ENCODE data around the gene OSBPL5.
A peak's percentile ranks its signal among the peaks of the same experiment; 100 is the strongest.

OSBPL5 gene

DNA sequence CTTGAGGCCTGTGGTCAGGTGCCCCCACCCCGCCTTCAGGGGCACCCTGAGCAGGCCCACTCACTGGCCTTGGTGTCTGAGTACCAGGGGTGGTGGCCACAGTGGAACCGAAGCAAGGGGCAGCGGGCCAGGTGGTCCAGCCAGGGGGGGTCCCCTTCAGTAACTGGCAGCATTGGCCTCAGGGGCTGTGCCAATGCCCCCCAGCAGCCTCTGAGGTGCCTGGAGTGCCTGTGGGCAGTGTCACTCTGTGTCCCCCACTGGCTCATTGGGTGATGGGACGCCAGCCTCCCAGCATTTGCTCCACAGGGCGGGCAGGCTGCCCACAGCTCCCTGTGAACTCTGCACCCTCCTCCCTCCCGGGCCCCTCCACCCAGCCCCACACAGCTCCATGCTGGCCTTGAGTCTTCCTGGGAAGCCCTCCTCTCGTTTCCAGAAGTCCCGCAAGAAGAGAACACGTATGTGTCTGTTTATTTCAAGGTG, 78.4 kb downstream of the OSBPL5 start:
- Histone ChIP-seq H3K4ac (ENCODE audit: low read depth in 1 of 2, low read length in 2 of 2) (no peak overlapping the region), H3K9me3 (ENCODE audit: control insufficient read depth, low read length) (no peaks in the 10 kb centered on the region), H3K9ac (ENCODE audit: low read length) (no peak overlapping the region), H3K4me2 (ENCODE audit: low read length, poor library complexity, severe bottlenecking) (no peak overlapping the region), H4K8ac (ENCODE audit: low read length) (no peak overlapping the region), H3K18ac (ENCODE audit: low read depth in 1 of 2, low read length in 2 of 2) (no peak overlapping the region), H3K4me3 (ENCODE audit: insufficient read depth in 1 of 2, low read depth in 1 of 2, low read length in 2 of 2) (peak overlapping the region in 1 of 2 experiments; percentile 21), H3K27ac (ENCODE audit: low read length, poor library complexity, severe bottlenecking) (no peak overlapping the region), H3K27me3 (ENCODE audit: control insufficient read depth in 1 of 2, insufficient read depth in 1 of 2, low read length in 2 of 2) (peaks cover 4 to 6% of the 10 kb centered on the region in 2 experiments), H3K4me1 (ENCODE audit: control insufficient read depth, insufficient read depth, low read depth, low read length) (peaks cover 27% of the 10 kb centered on the region), H3K36me3 (ENCODE audit: control insufficient read depth in 1 of 2, insufficient read depth in 2 of 2, low read depth in 1 of 2, low read length in 2 of 2) (peaks cover 10 to 43% of the 10 kb centered on the region in 2 experiments), H2BK120ac (ENCODE audit: low read depth, low read length) (no peak overlapping the region), H2BK12ac (ENCODE audit: low read length in 2 of 2) (no peak overlapping the region), H3K23ac (ENCODE audit: low read length in 2 of 2) (no peak overlapping the region), H3K79me1 (replicated peaks; ENCODE audit: low read length, poor library complexity, severe bottlenecking) (no peaks in the 10 kb centered on the region), H3K14ac (ENCODE audit: low read length in 2 of 2) (no peak overlapping the region), H2BK5ac (ENCODE audit: low read depth, low read length, poor library complexity, severe bottlenecking) (no peak overlapping the region), H4K91ac (ENCODE audit: low read length) (no peak overlapping the region), H2AFZ (ENCODE audit: low read depth, low read length) (no peak overlapping the region), H2BK15ac (ENCODE audit: low read depth, poor library complexity, severe bottlenecking) (no peak overlapping the region), H2AK5ac (ENCODE audit: low read length, severe bottlenecking) (no peak overlapping the region)
- whole genome bisulfite sequencing, result 83% methylated on average over 9 of the region's 9 CpGs
- no peak for DNase-seq

DNA sequence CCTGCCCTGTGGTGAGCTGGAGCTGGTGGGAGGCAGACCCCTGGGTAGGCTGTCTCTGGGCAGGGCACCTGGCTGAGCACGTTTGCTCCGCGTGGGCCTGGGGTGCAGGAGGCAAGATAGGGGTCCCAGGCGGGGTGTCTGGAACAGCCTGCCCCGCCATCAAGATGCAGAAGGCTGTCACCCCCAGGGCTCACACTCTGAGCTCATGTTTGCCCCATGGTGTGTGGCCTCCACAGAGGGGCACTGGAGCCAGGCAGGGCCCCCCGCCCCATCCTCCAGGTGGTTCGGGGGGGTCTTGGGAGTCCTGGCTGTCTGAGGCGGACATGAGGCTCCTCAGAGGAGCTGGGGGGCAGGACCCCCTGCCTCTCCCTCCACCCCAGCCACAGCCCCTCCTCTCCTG, 79.0 kb downstream of the OSBPL5 start:
- Histone ChIP-seq H3K18ac (ENCODE audit: low read depth in 1 of 2, low read length in 2 of 2) (no peak overlapping the region), H2AK5ac (ENCODE audit: low read length, severe bottlenecking) (peak overlapping the region; percentile 78), H3K79me1 (replicated peaks; ENCODE audit: low read length, poor library complexity, severe bottlenecking) (no peaks in the 10 kb centered on the region), H3K4me3 (ENCODE audit: insufficient read depth in 1 of 2, low read depth in 1 of 2, low read length in 2 of 2) (no peak overlapping the region), H4K91ac (ENCODE audit: low read length) (peak overlapping the region; percentile 46), H2AFZ (ENCODE audit: low read depth, low read length) (no peak overlapping the region), H2BK15ac (ENCODE audit: low read depth, poor library complexity, severe bottlenecking) (no peak overlapping the region), H3K4me2 (ENCODE audit: low read length, poor library complexity, severe bottlenecking) (no peak overlapping the region), H3K4me1 (ENCODE audit: control insufficient read depth, insufficient read depth, low read depth, low read length) (peaks cover 25% of the 10 kb centered on the region), H3K9me3 (ENCODE audit: control insufficient read depth, low read length) (no peaks in the 10 kb centered on the region), H3K27ac (ENCODE audit: low read length, poor library complexity, severe bottlenecking) (no peak overlapping the region), H3K9ac (ENCODE audit: low read length) (no peak overlapping the region), H2BK5ac (ENCODE audit: low read depth, low read length, poor library complexity, severe bottlenecking) (no peak overlapping the region), H3K36me3 (ENCODE audit: control insufficient read depth in 1 of 2, insufficient read depth in 2 of 2, low read depth in 1 of 2, low read length in 2 of 2) (peaks cover 10 to 37% of the 10 kb centered on the region in 2 experiments), H4K8ac (ENCODE audit: low read length) (no peak overlapping the region), H2BK120ac (ENCODE audit: low read depth, low read length) (no peak overlapping the region), H3K14ac (ENCODE audit: low read length in 2 of 2) (no peak overlapping the region), H3K27me3 (ENCODE audit: control insufficient read depth in 1 of 2, insufficient read depth in 1 of 2, low read length in 2 of 2) (peaks cover 4 to 6% of the 10 kb centered on the region in 2 experiments), H2BK12ac (ENCODE audit: low read length in 2 of 2) (no peak overlapping the region), H3K23ac (ENCODE audit: low read length in 2 of 2) (no peak overlapping the region), H3K4ac (ENCODE audit: low read depth in 1 of 2, low read length in 2 of 2) (no peak overlapping the region)
- WGBS, result 94% methylated on average over 5 of the region's 8 CpGs
- DNase-seq, result no peak

DNA sequence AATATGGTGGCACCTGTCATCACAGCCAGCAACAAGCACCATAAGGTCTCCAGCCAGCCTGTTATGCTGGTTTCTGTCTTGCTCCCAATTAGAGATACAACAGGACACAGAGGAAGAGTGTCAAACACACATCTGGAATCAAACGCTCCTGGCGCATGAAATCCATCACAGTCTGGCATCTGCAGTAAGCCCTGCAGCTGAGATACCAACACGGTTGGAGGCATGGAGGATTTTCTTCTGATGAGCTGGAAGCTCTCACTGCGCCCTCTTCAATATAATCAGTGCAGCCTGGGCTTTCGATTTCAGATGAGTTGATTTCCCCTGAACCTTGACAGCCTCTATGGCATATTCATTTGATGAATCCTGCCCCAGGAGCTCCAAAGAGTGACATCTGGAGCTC, 80.1 kb downstream of the OSBPL5 start:
- Histone ChIP-seq H3K27me3 (ENCODE audit: control insufficient read depth in 1 of 2, insufficient read depth in 1 of 2, low read length in 2 of 2) (peaks cover 4 to 6% of the 10 kb centered on the region in 2 experiments), H3K4me2 (ENCODE audit: low read length, poor library complexity, severe bottlenecking) (no peak overlapping the region), H3K27ac (ENCODE audit: low read length, poor library complexity, severe bottlenecking) (no peak overlapping the region), H3K4me1 (ENCODE audit: control insufficient read depth, insufficient read depth, low read depth, low read length) (peaks cover 25% of the 10 kb centered on the region), H2AK5ac (ENCODE audit: low read length, severe bottlenecking) (no peak overlapping the region), H3K36me3 (ENCODE audit: control insufficient read depth in 1 of 2, insufficient read depth in 2 of 2, low read depth in 1 of 2, low read length in 2 of 2) (peaks cover 7 to 28% of the 10 kb centered on the region in 2 experiments), H2BK5ac (ENCODE audit: low read depth, low read length, poor library complexity, severe bottlenecking) (no peak overlapping the region), H4K8ac (ENCODE audit: low read length) (no peak overlapping the region), H2BK15ac (ENCODE audit: low read depth, poor library complexity, severe bottlenecking) (no peak overlapping the region), H3K4ac (ENCODE audit: low read depth in 1 of 2, low read length in 2 of 2) (no peak overlapping the region), H3K4me3 (ENCODE audit: insufficient read depth in 1 of 2, low read depth in 1 of 2, low read length in 2 of 2) (no peak overlapping the region), H3K14ac (ENCODE audit: low read length in 2 of 2) (no peak overlapping the region), H2BK12ac (ENCODE audit: low read length in 2 of 2) (no peak overlapping the region), H3K79me1 (replicated peaks; ENCODE audit: low read length, poor library complexity, severe bottlenecking) (no peaks in the 10 kb centered on the region), H3K9me3 (ENCODE audit: control insufficient read depth, low read length) (no peaks in the 10 kb centered on the region), H3K18ac (ENCODE audit: low read depth in 1 of 2, low read length in 2 of 2) (no peak overlapping the region), H3K23ac (ENCODE audit: low read length in 2 of 2) (no peak overlapping the region), H2BK120ac (ENCODE audit: low read depth, low read length) (no peak overlapping the region), H2AFZ (ENCODE audit: low read depth, low read length) (no peak overlapping the region), H4K91ac (ENCODE audit: low read length) (no peak overlapping the region), H3K9ac (ENCODE audit: low read length) (no peak overlapping the region)
- 83% methylated on average over 5 of the region's 5 CpGs for WGBS
- no peak for DNase-seq

DNA sequence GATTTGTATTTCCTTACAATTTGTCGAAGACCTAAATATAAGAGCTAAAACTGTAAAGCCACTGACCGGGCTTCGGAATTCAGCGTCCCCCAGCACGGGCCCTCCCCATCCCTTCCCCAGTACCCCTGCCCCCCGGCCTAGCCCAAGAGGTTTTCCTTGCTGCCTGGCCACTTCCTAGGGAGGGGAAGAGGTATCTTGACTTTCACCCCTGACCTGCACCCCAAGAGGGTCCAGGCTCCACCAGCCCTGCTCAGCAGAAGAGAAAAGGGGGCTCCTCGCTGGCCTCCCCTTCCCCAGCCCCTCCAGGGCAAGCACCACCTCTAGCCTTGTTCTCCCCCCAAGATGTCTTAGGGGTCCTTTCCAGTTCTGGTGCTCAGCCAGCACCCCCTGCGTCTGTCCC, 81.8 kb downstream of the OSBPL5 start:
- Histone ChIP-seq H4K8ac (ENCODE audit: low read length) (no peak overlapping the region), H3K79me1 (replicated peaks; ENCODE audit: low read length, poor library complexity, severe bottlenecking) (no peaks in the 10 kb centered on the region), H3K36me3 (ENCODE audit: control insufficient read depth in 1 of 2, insufficient read depth in 2 of 2, low read depth in 1 of 2, low read length in 2 of 2) (peaks cover 0 to 16% of the 10 kb centered on the region in 2 experiments), H3K9ac (ENCODE audit: low read length) (no peak overlapping the region), H2AFZ (ENCODE audit: low read depth, low read length) (no peak overlapping the region), H3K27me3 (ENCODE audit: control insufficient read depth in 1 of 2, insufficient read depth in 1 of 2, low read length in 2 of 2) (peaks cover 4 to 6% of the 10 kb centered on the region in 2 experiments), H3K4ac (ENCODE audit: low read depth in 1 of 2, low read length in 2 of 2) (no peak overlapping the region), H3K4me3 (ENCODE audit: insufficient read depth in 1 of 2, low read depth in 1 of 2, low read length in 2 of 2) (no peak overlapping the region), H3K27ac (ENCODE audit: low read length, poor library complexity, severe bottlenecking) (no peak overlapping the region), H2BK12ac (ENCODE audit: low read length in 2 of 2) (no peak overlapping the region), H3K4me1 (ENCODE audit: control insufficient read depth, insufficient read depth, low read depth, low read length) (peaks cover 15% of the 10 kb centered on the region), H2BK5ac (ENCODE audit: low read depth, low read length, poor library complexity, severe bottlenecking) (no peak overlapping the region), H3K23ac (ENCODE audit: low read length in 2 of 2) (no peak overlapping the region), H3K18ac (ENCODE audit: low read depth in 1 of 2, low read length in 2 of 2) (no peak overlapping the region), H4K91ac (ENCODE audit: low read length) (no peak overlapping the region), H2AK5ac (ENCODE audit: low read length, severe bottlenecking) (no peak overlapping the region), H2BK120ac (ENCODE audit: low read depth, low read length) (no peak overlapping the region), H2BK15ac (ENCODE audit: low read depth, poor library complexity, severe bottlenecking) (no peak overlapping the region), H3K4me2 (ENCODE audit: low read length, poor library complexity, severe bottlenecking) (no peak overlapping the region), H3K14ac (ENCODE audit: low read length in 2 of 2) (no peak overlapping the region), H3K9me3 (ENCODE audit: control insufficient read depth, low read length) (no peaks in the 10 kb centered on the region)
- DNase-seq, result no peak
- 85% methylated on average over 7 of the region's 8 CpGs for WGBS

Data from mesenchymal stem cell (in vitro differentiated cells and primary cell).